H9 (cell line): ENCODE measurements around the gene VWC2L. TPM values are rescaled to one million over a fixed set of nuclear protein-coding genes. Genes with fewer than 3 reads are reported as not detected.

Experiments
- DNase-seq: peaks from one replicate; pipeline ENCODE4 v3.0.0-alpha.2; 2017
- H2AFZ ChIP-seq: one replicate; pipeline ENCODE4 v1.6.1; 2013; ENCODE audit warnings: mild to moderate bottlenecking, low read length, control low read depth, moderate library complexity
- H2AK5ac ChIP-seq: 2 replicates; pipeline ENCODE4 v1.6.1; 2013; ENCODE audit warnings: low read length, control low read depth, mixed read lengths; ENCODE audit not compliant: insufficient read length
- H2BK120ac ChIP-seq: one replicate; pipeline ENCODE4 v1.6.1; 2013; ENCODE audit warnings: low read depth, mild to moderate bottlenecking, low read length, control low read depth, inconsistent platforms; ENCODE audit not compliant: poor library complexity, severe bottlenecking
- H2BK12ac ChIP-seq: 2 replicates; pipeline ENCODE4 v1.6.1; 2013; ENCODE audit warnings: low read length, control low read depth, mixed read lengths, low read depth; ENCODE audit not compliant: insufficient read length
- H2BK15ac ChIP-seq: 2 replicates; pipeline ENCODE4 v1.6.1; 2013; ENCODE audit warnings: low read depth, low read length, control low read depth
- H2BK20ac ChIP-seq: one replicate; pipeline ENCODE4 v1.6.1; 2013; ENCODE audit warnings: low read depth, mild to moderate bottlenecking, low read length, control low read depth, inconsistent platforms; ENCODE audit not compliant: poor library complexity, severe bottlenecking
- H2BK5ac ChIP-seq: 2 replicates; pipeline ENCODE4 v1.6.1; 2013; ENCODE audit warnings: low read length, control low read depth, mixed read lengths; ENCODE audit not compliant: insufficient read length
- H3K14ac ChIP-seq: 2 replicates; pipeline ENCODE4 v1.6.1; 2013; ENCODE audit warnings: low read length, control low read depth; ENCODE audit not compliant: insufficient read depth
- H3K18ac ChIP-seq: 2 replicates; pipeline ENCODE4 v1.6.1; 2013; ENCODE audit warnings: low read depth, mild to moderate bottlenecking, mixed read lengths, low read length, control low read depth; ENCODE audit not compliant: insufficient read length
- H3K23ac ChIP-seq: 2 replicates; pipeline ENCODE4 v1.6.1; 2013; ENCODE audit warnings: low read length, control low read depth, mixed read lengths, low read depth; ENCODE audit not compliant: insufficient read length
- H3K23me2 ChIP-seq: 2 replicates; pipeline ENCODE4 v1.6.1; 2013; ENCODE audit warnings: low read depth, mild to moderate bottlenecking, mixed read lengths, low read length, control low read depth; ENCODE audit not compliant: insufficient read length, poor library complexity, severe bottlenecking
- H3K27ac ChIP-seq: 2 replicates; pipeline ENCODE4 v1.5.1; 2013; ENCODE audit warnings: low read length, control low read depth, mixed read lengths, low read depth; ENCODE audit not compliant: insufficient read length
- H3K27me3 ChIP-seq: 2 replicates; pipeline ENCODE4 v1.6.1; 2013; ENCODE audit warnings: low read length, control low read depth, inconsistent platforms; ENCODE audit not compliant: insufficient read depth
- H3K4ac ChIP-seq: 2 replicates; pipeline ENCODE4 v1.6.1; 2013; ENCODE audit warnings: low read depth, mild to moderate bottlenecking, control low read depth, inconsistent platforms, low read length, moderate library complexity
- H3K4me1 ChIP-seq: 2 replicates; pipeline ENCODE4 v1.6.1; 2013; ENCODE audit warnings: low read length, control low read depth, inconsistent platforms; ENCODE audit not compliant: insufficient read depth
- H3K4me2 ChIP-seq: 2 replicates; pipeline ENCODE4 v1.6.1; 2013; ENCODE audit warnings: low read length, control low read depth, mixed read lengths; ENCODE audit not compliant: insufficient read length, insufficient read depth
- H3K56ac ChIP-seq: 2 replicates; pipeline ENCODE4 v1.6.1; 2013; ENCODE audit warnings: low read depth, mild to moderate bottlenecking, mixed read lengths, low read length, control low read depth; ENCODE audit not compliant: insufficient read length
- H3K79me1 ChIP-seq: 2 replicates; pipeline ENCODE4 v1.6.1; 2013; ENCODE audit warnings: low read depth, mild to moderate bottlenecking, moderate library complexity, low read length, control low read depth, inconsistent platforms; ENCODE audit not compliant: insufficient read depth, poor library complexity, severe bottlenecking
- H3K79me2 ChIP-seq: 2 replicates; pipeline ENCODE4 v1.6.1; 2013; ENCODE audit warnings: low read length, control low read depth, inconsistent platforms; ENCODE audit not compliant: insufficient read depth
- H3K9ac ChIP-seq: 2 replicates; pipeline ENCODE4 v1.6.1; 2013; ENCODE audit warnings: low read length, control low read depth, mixed read lengths; ENCODE audit not compliant: insufficient read length; ENCODE audit errors: extremely low read depth
- H3K9me3 ChIP-seq: one replicate; pipeline ENCODE4 v1.6.1; 2013; ENCODE audit warnings: low read depth, low read length, inconsistent platforms; ENCODE audit not compliant: control insufficient read depth
- H3T11ph ChIP-seq: one replicate; pipeline ENCODE4 v1.6.1; 2013; ENCODE audit warnings: mild to moderate bottlenecking, low read length, control low read depth, inconsistent platforms
- H4K20me1 ChIP-seq: one replicate; pipeline ENCODE4 v1.6.1; 2013; ENCODE audit not compliant: control insufficient read depth, insufficient read length, insufficient read depth
- H4K5ac ChIP-seq: 2 replicates; pipeline ENCODE4 v1.6.1; 2013; ENCODE audit warnings: low read depth, mild to moderate bottlenecking, mixed read lengths, low read length, control low read depth; ENCODE audit not compliant: insufficient read length
- H4K8ac ChIP-seq: replicated peaks from 2 replicates; pipeline ENCODE4 v1.6.1; 2013; ENCODE audit warnings: low read length, control low read depth, mixed read lengths, low read depth; ENCODE audit not compliant: insufficient read length
- H4K91ac ChIP-seq: 2 replicates; pipeline ENCODE4 v1.6.1; 2013; ENCODE audit warnings: low read depth, mild to moderate bottlenecking, moderate library complexity, mixed read lengths, low read length, control low read depth; ENCODE audit not compliant: insufficient read length
- H3K27ac Mint-ChIP-seq, 3 experiments: 2 replicates in 2 of 3; 3 replicates in 1 of 3; pipeline ENCODE4 v1.8.0; 2020 to 2021; ENCODE audit warnings: mixed read lengths in 3 of 3, mild to moderate bottlenecking in 1 of 3, moderate library complexity in 1 of 3
- H3K27me3 Mint-ChIP-seq: 2 replicates; pipeline ENCODE4 v1.8.0; 2021; ENCODE audit warnings: low read depth, mild to moderate bottlenecking, moderate library complexity, mixed read lengths
- H3K36me3 Mint-ChIP-seq, 3 experiments: 2 replicates in 2 of 3; 3 replicates in 1 of 3; pipeline ENCODE4 v1.8.0; 2020 to 2021; ENCODE audit warnings: low read depth in 3 of 3, mixed read lengths in 3 of 3; ENCODE audit not compliant: insufficient read depth in 1 of 3
- H3K4me1 Mint-ChIP-seq, 2 experiments: 2 replicates each; pipeline ENCODE4 v1.8.0; 2020; ENCODE audit warnings: mixed read lengths in 2 of 2
- H3K4me3 Mint-ChIP-seq, 2 experiments: 2 replicates in 1 of 2; 3 replicates in 1 of 2; pipeline ENCODE4 v1.8.0; 2020 to 2021; ENCODE audit warnings: mild to moderate bottlenecking in 2 of 2, mixed read lengths in 2 of 2, moderate library complexity in 1 of 2
- H3K9me3 Mint-ChIP-seq, 2 experiments: 2 replicates in 1 of 2; 3 replicates in 1 of 2; pipeline ENCODE4 v1.8.0; 2020; ENCODE audit warnings: mild to moderate bottlenecking in 2 of 2, mixed read lengths in 2 of 2, moderate library complexity in 1 of 2
- CTCF ChIP-seq: fragments of 200-600 bp; sonication (generic); conservative IDR thresholded peaks from 3 replicates; pipeline ENCODE4 v1.8.0; 2021; ENCODE audit warnings: antibody characterized with exemption, mild to moderate bottlenecking
- WGBS: extraction: QIAGEN DNeasy Blood & Tissue Kit; methylation state at CpG from one replicate; pipeline ENCODE4 v1.1.7; 2013; ENCODE audit warnings: missing lambda C conversion rate, low lambda C conversion rate, mixed read lengths; ENCODE audit not compliant: insufficient read length; ENCODE audit errors: extremely low coverage; 5-methylcytosine and 5-hydroxymethylcytosine counted together
- total RNA-seq: library from RNA; stranded (reverse); gene quantifications from 2 replicates; pipeline ENCODE4 v1.2.1, GENCODE V29; 2021

VWC2L gene
- total RNA-seq, 1 experiment from 2014 or later: not detected

- Histone ChIP-seq H2BK20ac (no peak overlapping the region), H3K9me3 (no peaks in the 10 kb centered on the region), H3K4me2 (no peak overlapping the region), H3K23me2 (no peaks in the 10 kb centered on the region), H3K23ac (no peak overlapping the region), H4K5ac (no peak overlapping the region), H2BK12ac (no peak overlapping the region), H2BK5ac (no peak overlapping the region), H3K14ac (no peak overlapping the region), H3K27me3 (no peaks in the 10 kb centered on the region), H3K79me1 (no peaks in the 10 kb centered on the region), H2BK15ac (no peak overlapping the region), H3K4me1 (no peaks in the 10 kb centered on the region), H3K4ac (no peak overlapping the region), H4K91ac (no peak overlapping the region), H2AK5ac (no peak overlapping the region), H2BK120ac (no peak overlapping the region), H3K27ac (no peak overlapping the region), H3T11ph (no peak overlapping the region), H3K18ac (no peak overlapping the region), H3K9ac (no peak overlapping the region), H3K79me2 (no peaks in the 10 kb centered on the region), H4K8ac (no peak overlapping the region), H2AFZ (no peak overlapping the region), H3K56ac (no peak overlapping the region), H4K20me1 (no peaks in the 10 kb centered on the region)
- TF ChIP-seq CTCF: no peak
- Mint-ChIP-seq H3K27ac (no peak overlapping the region), H3K4me1 (no peaks in the 10 kb centered on the region), H3K27me3 (no peaks in the 10 kb centered on the region), H3K36me3 (no peaks in the 10 kb centered on the region), H3K4me3 (no peak overlapping the region), H3K9me3 (no peaks in the 10 kb centered on the region)
- DNase-seq: no peak
- no CpG with 5 or more reads among the region's 1 CpG for WGBS
Measured at GRCh38 chr2:214503568-214503967, 92.7 kb downstream of the VWC2L start.
